GM18858 (cell line): Measurements from ENCODE around the gene HYAL2.
"Not testable (repeated sequence)": the region's sequence is repeated elsewhere in the genome, so short reads cannot be mapped to it uniquely, and the experiment has no call there.

Experiments used
- ATAC-seq: cut with Tn5 transposase; IDR thresholded peaks from one replicate; pipeline ENCODE4 v1.9.1; 2021; ENCODE audit not compliant: unreplicated experiment

HYAL2 gene

DNA sequence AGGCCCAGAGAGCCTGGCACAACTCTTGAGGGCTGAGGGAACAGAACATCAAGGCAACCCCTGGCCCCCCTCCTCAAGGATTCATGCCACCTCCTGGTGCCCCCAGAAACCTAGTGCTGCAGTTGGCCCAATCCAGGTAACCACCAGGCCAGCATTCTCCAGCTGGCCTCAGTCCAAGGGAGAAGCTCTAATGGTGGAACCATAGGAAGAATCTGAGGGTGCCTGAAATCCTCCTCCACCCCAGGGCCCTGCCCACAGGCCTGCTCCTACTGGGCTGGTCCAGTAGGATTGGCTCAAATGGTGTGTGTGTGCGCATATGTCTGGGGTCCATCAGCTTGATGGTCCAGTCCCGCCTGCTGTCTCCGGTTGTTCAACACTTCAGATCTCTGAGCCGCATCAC, 7.7 kb downstream of the HYAL2 start:
- ATAC-seq, result no peak

DNA sequence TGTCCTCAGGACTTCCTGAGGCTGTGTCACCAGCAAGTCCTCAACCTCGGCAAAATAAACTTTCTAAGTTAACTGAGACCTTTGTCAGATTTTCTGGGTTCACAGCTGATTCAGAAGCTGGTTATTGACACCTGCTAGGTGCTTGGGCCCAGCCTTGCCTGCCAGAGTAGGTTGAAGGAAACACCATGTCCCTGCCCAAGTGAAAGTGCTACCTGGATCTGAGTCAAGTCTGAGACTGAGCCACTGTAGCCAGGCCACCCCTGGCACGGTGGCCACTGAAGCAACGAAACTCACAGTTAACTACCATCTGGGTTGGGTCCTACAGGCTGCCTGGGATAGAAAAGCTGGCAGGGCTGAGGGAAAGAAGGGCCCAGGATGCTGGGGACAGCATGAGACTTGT, 8.2 kb downstream of the HYAL2 start:
- no peak for ATAC-seq

DNA sequence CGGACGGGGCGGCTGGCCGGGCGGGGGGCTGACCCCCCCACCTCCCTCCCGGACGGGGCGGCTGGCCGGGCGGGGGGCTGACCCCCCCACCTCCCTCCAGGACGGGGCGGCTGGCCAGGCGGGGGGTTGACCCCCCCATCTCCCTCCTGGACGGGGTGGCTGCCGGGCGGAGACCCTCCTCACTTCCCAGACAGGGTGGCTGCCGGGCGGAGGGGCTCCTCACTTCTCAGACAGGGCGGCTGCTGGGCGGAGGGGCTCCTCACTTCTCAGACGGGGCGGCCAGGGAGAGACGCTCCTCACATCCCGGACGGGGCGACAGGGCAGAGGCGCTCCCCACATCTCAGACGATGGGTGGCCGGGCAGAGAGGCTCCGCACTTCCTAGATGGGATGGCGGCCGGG, 10.5 kb downstream of the HYAL2 start:
- ATAC-seq, result not testable (repeated sequence)

DNA sequence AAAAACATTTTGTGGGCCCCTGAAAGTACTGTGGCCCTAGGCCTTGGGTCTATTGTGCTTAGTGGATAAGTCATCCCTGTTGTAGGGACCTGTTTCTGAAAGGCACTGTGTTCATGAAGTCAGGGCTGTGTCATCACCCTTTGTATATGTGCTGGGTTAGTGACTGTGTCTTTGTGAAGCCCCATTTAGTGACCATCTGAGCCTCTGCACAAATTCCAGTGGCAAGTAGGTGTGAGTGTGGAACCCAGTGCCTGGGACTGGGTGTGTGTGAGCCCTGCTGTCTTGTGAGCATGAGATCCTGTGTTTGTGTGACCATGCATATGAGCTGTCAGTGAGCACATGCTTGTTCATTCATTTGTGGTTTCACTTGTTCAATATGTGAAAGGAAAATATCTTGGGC, 17.9 kb downstream of the HYAL2 start:
- ATAC-seq, result no peak

DNA sequence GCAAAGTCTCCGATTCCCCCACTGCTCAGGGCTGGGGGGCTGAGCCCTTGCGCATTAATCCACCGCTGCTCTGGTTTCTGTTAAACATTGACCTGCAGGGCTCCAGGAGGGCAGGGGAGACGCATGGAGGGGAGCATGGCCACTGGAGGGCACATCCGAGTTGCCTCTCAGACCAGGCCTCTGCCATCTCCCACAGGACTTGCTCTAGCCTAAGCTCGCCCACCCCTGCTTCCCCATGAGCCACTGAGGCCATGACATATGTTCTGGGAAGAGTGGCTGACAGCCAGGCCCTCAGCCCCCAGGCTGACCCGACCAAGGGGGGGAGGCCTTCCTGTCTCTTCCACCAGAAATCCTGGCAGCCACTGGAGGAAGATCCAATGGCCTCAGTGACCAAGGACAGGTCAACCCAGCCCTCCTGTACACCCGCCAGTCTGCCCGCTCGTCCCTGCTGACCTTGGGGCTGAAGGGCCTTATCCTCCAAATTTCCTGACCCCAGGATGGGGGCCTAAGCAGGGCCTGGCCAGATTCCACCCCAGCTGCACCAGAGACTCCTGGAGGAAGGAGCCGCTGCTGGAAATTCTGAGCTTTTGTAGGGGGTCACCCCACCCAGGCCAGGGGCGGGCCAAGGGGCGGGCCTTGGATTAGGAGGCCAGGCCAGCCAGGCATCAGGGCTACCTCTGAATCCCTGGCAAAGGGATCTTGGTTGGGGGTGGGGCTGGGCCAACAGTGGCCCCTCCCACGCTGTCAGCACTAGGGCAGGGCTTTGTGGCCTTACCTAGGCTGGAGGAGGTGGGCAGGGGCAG, 19.3 kb downstream of the HYAL2 start, which contains the start of gene HYAL1:
Gene HYAL1 (minus strand): TSS at position 562 of the 803 bp plus-strand sequence. CDS start 618 bp downstream, outside the sequence.
- ATAC-seq, result no peak

DNA sequence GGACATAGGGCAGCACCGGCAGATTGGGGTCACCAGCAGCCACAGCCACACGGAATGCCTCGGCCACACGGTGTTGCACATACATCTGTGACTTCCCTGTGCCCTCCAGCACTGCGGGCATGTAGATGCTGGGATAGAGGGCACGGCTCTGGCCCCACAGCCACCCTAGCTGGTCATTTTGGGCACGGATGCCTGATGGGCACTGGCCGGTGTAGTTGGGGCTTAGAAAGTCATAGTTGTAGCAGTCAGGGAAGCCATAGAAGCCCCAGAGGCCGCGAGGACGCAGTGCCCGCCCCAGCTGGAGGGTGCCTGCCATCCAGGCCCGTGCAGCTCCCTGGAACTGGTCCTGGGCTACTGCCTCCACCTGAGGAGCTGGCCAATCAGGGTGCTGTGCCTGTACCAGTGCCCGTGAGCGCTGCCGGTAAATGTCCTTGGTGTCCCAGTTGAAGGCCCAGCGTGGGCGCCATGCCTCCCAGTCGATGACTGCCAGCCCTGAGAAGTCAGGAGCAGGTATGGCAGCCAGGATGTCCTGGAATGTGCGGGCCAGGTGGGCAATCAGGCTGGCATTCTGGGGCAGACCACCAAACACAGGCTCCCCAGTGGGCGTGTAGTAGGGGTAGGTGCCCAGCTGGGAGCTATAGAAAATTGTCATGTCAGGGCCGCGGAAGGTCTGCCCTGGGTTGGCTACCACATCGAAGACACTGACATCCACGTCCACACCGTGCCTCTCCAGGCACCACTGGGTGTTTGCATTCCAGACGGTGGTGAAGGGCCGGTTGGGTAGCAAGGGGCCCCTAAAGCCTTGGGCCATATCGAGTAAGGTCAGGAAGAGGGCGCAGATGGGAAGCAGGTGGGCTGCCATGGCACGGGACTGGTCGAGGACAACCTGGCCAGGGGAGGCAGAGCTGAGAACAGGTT, 20.2 kb downstream of the HYAL2 start:
- ATAC-seq, result no peak

DNA sequence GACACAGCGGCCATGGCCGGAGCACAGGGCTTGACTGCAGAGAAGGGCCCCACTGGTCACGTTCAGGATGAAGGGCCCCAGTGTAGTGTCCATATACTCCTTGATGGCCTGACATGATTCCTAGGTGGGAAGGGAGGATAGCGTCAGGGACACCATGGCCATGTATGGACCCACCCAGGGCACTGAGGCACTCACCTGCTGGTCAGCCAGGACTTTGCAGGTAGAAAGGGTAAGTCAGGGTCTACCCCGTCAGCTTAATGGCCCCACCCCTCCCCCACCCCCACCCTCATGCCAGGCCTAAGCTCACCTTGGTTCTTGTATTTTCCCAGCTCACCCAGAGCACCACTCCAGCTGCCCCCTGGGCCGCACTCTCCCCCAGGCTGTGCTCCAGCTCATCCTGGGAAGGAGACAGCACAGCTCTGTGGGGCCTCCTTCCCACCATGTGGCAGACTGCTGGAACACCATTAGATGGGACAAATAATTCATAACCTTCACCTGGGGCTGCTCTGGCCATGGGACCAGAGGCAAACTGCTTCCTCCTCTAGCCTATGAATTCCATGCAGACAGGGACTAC, 21.8 kb downstream of the HYAL2 start:
- ATAC-seq, result no peak

DNA sequence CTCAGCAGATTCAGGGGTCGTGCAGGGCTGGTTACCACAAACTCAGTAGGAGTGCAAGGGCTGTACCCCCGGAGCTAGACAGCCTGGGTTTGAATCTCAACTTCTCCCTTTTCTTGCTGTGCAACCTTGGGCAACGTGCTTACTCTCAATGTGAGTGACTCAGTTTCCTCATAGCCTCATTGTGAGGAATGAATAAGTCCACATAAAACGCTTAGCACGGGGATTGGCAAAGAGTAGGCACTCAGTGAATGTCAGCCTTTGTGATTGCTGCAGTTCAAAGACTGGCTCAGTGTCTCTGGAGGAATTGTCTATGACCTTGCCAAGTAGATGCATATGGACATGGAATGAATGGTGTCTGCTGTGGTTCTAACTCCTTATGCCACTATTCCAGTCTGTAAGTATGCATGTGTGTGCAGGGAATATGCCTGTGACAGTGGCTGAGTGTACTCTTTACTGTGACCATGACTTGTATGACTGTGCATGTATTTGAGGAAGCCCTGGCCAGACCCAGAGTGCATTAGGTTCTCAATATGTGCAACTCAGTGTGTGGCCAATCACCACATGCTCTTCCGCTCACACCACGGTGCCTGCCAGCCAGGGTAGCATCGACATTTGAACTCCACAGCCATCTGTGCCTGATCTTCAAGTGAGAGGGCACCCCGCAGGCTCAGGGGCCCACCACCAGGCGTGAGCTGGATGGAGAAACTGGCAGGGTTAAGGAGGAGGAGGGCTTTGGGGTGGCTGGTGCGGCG, 22.4 kb downstream of the HYAL2 start:
- no peak for ATAC-seq

DNA sequence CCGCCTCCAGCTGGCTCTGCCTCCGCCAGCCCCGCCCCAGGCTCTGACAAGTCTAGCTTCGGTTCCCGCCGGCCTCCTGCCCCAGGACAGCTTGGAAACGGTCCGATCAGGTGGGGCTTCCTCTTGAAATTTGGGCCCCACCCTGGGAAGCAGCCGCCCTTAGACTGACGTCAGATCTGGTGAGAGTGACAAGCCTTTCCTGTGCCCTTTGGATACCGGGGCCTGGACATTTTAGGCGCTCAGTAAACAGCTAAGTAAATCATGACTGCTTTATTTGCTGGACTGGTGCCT, 23.0 kb downstream of the HYAL2 start:
- no peak for ATAC-seq

DNA sequence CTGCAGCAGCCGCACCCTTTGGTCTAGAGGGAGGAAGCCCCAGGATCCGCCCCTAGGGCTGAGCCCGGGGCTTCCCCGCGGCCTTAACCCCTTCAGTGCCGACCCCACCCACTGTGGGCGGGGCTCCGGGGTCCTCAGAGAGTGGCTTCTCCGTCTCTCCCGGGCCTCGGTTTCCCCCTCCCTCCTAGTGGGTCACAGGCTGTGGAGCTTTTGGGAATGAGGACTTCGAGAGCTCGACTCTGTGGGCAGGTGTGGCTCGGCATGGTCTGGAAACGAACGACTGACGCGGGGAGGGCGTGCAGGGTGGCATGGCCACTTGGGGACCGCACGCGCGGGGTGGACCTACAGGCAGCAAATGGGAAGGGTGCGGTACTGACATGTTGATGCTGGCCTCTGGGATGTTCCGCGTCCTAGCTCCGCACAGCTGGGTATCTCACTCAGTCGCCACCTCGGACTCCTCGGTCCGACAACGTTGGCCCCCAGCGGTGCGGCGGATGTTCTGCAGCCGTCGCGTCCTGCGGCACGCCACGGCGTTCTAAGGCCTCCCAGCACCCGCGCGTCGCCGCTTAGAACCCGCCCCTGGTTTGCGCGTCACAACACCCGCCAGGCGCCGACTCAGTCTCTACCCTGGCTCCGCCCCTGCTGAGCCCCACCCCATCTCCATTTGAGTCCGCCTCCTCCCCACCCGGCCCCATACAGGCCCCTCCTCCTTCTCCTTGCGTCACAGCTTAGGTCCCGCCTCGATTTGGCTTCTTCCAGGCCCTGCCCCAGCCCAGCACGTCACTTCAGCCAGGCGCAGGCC, 23.5 kb downstream of the HYAL2 start, which contains the start of the genes HYAL3 and NAA80:
Gene HYAL3 (minus strand): TSS at position 570 of the 802 bp plus-strand sequence. CDS start 3,803 bp downstream, outside the sequence.
Gene NAA80 (minus strand): TSS at position 570 of the 802 bp plus-strand sequence. CDS start 1,942 bp downstream, outside the sequence.
- ATAC-seq, result peak; percentile 73

DNA sequence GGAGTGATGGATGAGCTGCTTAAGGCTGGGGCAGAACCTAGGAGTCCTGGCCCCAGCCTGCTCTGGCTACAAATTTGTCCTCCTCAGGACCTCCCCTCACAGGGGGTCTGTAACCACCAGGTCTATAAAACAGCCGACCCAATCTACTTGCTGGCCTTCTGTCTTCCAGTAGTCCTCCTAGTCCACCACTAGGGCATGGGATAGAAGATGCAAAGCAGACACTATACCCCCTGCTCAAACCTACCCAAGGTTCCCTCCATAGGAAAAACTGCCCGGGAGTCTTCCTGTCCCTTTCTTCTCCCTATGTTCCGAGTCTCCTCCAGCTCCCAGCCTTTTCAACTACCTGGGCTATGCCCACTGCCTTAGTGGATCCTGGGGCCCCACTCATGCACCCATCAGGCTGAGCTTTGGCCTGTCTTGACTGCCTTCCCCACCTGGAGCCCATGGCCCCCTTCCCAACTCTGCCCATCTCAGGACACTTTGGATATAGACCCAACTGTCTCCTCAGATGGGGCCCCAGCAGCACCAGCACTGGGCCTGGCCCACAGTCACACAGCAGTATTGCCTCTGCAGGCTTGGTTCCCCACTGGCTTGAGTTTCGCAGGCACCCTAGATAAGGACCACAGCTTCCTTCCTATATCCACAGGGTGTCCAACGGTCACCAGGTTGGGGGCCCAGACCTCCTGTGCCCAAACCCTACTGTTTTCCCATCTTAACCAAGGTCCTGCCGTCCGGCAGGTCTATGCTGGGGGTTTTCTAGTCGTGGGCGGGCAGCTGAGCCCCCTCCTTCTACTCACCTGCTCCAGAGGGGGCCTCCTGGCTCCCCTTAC, 24.4 kb downstream of the HYAL2 start:
- no peak for ATAC-seq

DNA sequence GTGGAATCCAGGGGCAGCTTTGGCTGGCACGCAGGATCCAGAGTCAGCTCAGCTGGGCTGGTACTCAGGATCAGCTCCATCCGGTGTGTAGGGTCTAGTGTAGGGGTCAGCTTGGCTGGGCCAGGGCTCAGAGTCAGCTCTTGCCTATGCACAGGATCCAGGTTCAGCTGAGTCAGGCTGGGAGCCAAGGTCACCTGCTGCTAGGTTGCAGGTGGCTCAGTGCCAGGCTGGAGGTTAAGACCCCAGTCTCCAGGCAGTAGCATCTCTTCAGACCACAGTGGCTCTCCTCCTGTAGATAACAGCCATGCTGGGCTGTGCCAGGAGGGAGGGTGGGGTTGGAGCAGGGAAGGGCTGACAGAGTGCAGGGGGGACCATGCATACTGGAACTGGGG, 25.2 kb downstream of the HYAL2 start:
- ATAC-seq, result no peak

DNA sequence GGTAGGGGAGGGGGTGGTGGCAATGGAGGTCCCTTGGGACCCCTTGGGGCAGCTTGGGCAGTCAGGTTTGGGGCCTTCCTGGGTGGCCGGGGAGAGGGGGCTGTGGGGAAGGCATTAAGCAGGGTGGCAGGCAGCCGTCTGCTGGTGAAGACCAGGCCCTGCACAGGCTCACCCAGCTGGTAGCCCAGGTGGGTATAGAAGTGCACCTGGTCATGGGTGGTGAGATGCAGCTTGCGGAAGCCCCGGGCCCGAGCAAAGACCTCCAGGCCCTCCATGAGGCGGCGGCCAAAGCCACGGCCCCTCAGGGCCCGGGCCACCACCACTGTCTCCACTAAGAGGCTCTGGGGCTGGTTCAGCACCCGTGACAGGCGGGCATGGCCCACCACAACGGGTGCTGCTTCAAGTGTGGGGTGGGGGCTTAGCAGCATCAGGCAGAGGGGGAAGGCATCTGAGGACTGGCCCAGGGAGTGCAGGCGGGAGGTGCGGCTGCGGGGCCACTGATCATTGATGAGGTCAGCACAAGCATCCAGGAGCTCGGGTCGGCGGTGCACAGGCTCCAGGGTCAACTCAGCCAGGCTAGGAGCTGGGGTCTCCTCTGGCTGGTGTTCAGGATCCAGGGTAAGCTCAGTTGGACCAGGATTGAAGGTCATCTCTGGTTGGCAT, 25.7 kb downstream of the HYAL2 start:
- no peak for ATAC-seq

DNA sequence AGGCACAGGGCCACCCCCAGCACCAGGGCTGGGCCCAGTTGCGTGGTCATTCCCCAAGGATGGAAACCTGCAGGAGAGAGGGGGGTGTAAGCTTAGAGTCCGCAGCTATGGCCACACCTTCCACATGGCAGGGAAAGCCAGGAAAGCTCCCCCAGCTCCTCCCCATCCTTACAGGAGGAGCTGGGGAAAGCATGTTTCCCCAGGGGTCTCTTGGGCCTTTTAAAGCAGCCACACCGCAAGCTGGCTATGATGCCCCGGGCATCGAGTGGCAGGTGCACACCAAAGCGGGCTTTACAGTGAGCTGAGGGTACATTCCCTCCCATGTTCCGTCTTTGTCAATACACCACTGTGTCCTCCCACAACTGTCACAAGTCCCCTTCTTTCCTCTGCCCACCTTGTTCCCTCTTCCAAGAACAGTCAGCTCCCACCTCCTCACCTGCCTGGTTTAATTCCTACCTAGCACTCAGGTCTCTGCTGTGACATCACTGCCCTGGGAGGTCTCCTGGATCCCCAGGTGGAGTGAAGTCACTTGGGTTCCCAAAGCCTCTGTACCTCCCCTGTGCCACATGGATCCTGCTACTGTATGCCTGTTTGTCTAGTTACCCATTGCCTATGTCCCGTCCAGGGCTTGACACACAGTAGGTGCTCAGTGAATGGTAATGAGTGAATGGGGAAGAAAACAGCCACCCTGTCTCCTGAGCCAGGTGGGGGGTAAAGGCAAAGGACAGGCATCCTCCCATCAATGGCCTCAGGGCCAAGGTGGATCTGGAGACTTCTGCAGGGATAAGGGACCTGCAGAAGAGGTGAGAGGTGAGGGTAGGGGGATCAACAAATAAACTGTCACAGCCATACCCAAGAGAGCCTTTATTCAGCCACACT, 26.8 kb downstream of the HYAL2 start:
- ATAC-seq, result no peak

DNA sequence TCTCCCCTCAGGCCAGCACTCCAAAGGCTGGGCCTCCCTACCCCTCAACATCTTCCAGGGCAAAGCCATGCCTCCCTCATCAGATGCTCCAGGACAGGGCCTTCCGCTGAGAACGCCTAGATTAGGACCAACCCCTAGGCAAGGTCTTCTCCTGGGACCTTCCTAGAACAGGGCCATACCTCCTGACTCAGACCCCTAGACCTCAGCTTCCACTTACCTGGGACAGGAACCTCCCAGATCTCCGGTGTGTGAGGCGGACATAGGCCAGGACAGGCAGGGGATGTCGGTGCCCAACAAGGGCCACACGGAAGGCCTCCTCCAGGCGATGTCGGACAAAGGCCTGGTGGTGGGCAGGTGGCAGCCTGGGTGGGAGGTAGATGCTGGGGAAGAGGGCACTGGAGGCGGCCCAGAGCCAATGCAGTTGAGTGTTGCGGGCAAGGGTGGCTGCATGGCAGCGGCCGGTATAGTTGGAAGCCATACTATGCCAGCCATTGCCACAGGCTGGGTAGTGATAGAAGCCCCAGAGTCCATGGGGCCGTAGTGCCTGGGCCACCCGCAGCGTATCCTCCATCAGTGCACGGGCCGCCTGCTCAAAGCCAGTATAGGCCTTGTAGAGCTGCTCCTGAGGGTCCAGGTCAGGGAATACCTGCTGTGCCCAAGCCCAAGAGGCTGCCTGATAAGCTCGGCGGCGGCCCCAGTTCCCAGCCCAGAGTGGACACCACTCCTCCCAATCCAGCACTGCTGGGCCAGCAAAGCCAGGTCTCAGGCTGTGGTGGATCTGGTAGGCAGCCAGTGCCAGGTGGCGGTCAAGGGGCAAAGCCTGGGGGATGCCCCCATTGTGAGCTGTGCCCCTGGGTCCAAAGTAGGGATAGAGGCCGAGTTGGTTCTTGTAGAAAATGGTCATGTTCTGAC, 27.8 kb downstream of the HYAL2 start:
- ATAC-seq, result no peak

DNA sequence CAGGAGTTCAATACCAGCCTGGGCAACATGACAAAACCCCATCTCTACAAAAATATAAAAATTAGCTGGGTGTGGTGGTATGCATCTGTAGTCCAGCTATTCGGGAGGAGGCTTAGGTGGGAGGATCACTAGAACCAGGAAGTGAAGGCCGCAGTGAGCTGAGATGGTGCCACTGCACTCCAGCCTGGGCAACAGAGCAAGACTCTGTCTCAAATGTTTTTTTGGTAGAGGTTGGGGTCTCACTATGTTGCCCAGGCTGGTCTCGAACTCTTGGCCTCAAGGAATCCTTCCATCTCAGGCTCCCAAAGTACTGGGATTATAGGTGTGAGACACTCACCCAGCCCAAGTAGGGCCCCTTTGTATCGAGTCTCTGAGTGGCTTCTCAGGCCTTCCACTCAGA, 28.5 kb downstream of the HYAL2 start:
- ATAC-seq, result no peak
